WERI-Rb-1 (cell line): ENCODE data around the gene SLITRK1.

Source experiments
- DNase-seq: peaks from one replicate; pipeline ENCODE4 v3.0.0-alpha.2; 2020
- H3K27ac ChIP-seq: fragments of 250-450 bp; sonication (Bioruptor Pico); 2 replicates; pipeline ENCODE4 v1.5.1; 2020; ENCODE audit warnings: mild to moderate bottlenecking, moderate library complexity
- H3K27me3 ChIP-seq: fragments of 250-450 bp; sonication (Bioruptor Pico); 2 replicates; pipeline ENCODE4 v1.5.1; 2021; ENCODE audit warnings: mild to moderate bottlenecking, low read depth, moderate library complexity; ENCODE audit not compliant: insufficient read depth, severe bottlenecking
- H3K36me3 ChIP-seq: fragments of 250-450 bp; sonication (Bioruptor Pico); 2 replicates; pipeline ENCODE4 v1.5.1; 2020; ENCODE audit warnings: mild to moderate bottlenecking, moderate library complexity
- H3K4me3 ChIP-seq: 2 replicates; pipeline ENCODE4 v1.5.1; 2011; ENCODE audit warnings: low read depth, mild to moderate bottlenecking, control low read depth, low read length
- H3K9me3 ChIP-seq: fragments of 250-450 bp; sonication (Bioruptor Pico); 2 replicates; pipeline ENCODE4 v1.5.1; 2021; ENCODE audit warnings: mild to moderate bottlenecking, moderate library complexity; ENCODE audit not compliant: severe bottlenecking
- TF ChIP-seq, protein P1 (sequence below): IDR thresholded peaks from 2 replicates; pipeline ENCODE4 v1.5.1; 2011; ENCODE audit warnings: low read depth, mild to moderate bottlenecking, control low read depth, inconsistent platforms, low read length

The SLITRK1 gene

DNA sequence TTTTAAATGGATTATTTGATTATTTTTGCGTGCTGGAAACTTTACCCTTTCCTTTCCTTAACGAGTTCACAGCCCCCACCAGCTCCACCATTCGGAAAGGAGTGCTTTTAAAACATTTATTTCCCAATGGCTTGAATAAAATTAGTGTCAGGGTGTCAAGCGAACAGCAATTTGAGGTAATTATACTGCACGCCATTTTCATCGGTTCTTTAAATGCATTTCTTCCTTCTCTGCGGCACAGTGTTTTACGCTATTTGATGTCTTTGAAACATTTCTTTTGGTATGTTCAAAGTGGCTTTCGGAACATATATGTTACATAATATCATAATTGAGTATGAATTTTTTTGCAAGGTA lies 309 bp upstream of the SLITRK1 start:
- TF ChIP-seq, protein P1, sequence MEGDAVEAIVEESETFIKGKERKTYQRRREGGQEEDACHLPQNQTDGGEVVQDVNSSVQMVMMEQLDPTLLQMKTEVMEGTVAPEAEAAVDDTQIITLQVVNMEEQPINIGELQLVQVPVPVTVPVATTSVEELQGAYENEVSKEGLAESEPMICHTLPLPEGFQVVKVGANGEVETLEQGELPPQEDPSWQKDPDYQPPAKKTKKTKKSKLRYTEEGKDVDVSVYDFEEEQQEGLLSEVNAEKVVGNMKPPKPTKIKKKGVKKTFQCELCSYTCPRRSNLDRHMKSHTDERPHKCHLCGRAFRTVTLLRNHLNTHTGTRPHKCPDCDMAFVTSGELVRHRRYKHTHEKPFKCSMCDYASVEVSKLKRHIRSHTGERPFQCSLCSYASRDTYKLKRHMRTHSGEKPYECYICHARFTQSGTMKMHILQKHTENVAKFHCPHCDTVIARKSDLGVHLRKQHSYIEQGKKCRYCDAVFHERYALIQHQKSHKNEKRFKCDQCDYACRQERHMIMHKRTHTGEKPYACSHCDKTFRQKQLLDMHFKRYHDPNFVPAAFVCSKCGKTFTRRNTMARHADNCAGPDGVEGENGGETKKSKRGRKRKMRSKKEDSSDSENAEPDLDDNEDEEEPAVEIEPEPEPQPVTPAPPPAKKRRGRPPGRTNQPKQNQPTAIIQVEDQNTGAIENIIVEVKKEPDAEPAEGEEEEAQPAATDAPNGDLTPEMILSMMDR: no peak
- no peak for DNase-seq
- no peaks in the 10 kb centered on the region for H3K36me3 ChIP-seq
- H3K4me3 ChIP-seq: peak overlapping the region; percentile 71
- no peak overlapping the region for H3K27ac ChIP-seq
- H3K9me3 ChIP-seq: no peaks in the 10 kb centered on the region
- peaks cover 43% of the 10 kb centered on the region for H3K27me3 ChIP-seq

DNA sequence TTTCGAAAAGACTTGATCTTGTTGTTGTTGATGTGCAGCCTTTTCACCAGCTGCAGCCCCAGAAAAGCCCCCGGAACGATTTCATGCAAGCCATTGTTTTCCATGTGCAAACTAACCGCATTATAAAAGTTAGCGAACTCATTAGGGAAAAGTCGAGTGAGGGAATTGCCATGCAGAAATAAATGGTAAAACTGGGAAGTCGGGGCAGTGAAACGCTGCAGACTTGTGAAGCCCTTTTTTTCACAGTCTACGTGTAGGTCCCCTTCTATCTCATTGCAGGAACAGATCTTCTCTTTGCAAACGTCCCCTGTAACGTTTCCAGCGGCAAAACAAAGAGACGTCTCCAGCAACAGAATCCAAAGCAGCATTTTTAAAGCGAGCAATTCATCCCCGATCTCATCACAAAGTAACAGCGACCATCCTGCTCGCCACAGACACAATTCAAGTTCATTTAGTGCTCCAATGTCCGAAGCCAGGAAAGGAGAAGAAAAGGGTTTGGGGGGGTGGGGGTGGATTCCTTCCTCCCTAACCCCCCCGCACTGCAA lies 1.1 kb downstream of the SLITRK1 start:
- H3K27me3 ChIP-seq: peaks cover 43% of the 10 kb centered on the region
- H3K27ac ChIP-seq: no peak overlapping the region
- H3K36me3 ChIP-seq: no peaks in the 10 kb centered on the region
- TF ChIP-seq, protein P1: no peak
- no peak for DNase-seq
- H3K9me3 ChIP-seq: no peaks in the 10 kb centered on the region
- H3K4me3 ChIP-seq: peak overlapping the region; percentile 71

DNA sequence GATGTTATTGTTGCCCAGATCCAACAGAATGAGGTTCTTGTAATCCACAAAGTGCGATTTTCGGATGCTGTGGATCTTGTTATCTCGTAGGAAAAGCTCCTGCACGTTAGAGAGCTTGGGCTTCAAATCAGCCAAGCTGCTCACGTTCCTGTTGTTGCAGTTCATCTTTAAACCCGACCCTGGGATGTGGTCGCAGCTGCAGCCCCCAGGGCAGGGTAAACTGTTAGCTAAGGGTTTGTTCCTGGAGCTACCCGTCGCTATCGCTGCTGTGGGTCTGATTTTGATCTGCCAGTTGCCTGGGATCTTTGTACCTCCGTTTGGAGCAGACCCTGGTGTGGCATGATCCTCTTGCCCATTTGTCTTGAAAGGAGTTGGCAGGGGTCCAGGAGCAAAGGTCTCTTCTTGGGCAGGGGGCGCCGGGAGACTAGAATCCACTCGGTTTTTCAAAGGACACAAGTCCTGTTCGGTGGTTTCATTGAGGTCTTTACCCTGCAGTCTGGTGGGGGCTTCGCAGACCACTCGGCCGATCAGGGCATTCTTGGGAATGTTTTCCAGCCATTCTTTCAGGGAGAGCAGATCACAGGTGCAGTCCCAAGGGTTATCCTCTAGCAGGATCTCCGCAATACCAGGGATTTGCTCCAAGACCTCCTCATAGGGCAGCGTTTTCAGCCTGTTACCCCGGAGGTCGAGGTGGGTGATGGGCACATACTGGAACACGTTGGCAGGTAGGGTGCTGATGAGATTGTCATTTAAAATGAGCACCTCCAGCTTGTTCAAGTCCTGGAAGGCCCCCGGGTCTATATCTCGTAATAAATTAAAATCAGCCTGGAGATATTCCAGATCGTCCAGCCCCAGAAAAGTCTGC lies 1.8 kb downstream of the SLITRK1 start:
- TF ChIP-seq, protein P1: no peak
- Histone ChIP-seq H3K27ac (no peak overlapping the region), H3K4me3 (peak overlapping the region; percentile 71), H3K36me3 (no peaks in the 10 kb centered on the region), H3K9me3 (no peaks in the 10 kb centered on the region), H3K27me3 (peaks cover 43% of the 10 kb centered on the region)
- no peak for DNase-seq

DNA sequence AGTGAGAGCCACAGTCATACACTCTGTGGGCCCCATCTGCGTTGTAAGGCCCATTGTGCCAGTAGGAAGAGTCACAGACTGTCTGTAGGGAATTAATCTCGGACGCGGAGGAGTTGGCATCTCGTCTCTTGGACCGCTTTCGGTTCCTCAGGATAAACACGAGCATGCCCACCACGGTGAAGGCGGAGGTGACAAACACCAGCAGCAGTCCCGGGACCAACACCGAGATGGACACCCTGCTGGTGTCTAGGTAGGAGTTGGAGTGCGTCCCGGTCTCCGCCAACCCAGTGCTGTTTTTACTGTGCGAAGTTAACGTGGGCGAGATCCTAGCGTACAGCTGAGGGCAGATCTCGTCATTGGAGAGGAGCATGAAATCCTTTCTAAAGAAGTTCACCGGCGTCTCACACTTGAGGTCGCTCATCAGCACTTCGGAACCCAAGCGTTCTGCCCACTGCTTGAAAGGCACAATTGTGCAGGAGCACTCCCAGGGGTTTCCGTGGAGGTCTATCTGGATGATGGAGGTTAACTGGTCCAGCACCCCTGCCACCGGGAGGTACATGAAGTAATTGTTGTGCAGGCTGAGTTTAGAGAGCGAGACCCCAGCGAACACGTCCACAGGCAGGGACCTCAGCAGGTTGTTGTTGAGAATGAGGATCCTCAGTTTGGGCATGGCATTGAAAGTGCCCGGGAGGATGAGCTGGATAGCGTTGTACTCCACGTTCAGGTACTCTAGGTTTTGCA lies 2.7 kb downstream of the SLITRK1 start:
- H3K36me3 ChIP-seq: no peaks in the 10 kb centered on the region

DNA sequence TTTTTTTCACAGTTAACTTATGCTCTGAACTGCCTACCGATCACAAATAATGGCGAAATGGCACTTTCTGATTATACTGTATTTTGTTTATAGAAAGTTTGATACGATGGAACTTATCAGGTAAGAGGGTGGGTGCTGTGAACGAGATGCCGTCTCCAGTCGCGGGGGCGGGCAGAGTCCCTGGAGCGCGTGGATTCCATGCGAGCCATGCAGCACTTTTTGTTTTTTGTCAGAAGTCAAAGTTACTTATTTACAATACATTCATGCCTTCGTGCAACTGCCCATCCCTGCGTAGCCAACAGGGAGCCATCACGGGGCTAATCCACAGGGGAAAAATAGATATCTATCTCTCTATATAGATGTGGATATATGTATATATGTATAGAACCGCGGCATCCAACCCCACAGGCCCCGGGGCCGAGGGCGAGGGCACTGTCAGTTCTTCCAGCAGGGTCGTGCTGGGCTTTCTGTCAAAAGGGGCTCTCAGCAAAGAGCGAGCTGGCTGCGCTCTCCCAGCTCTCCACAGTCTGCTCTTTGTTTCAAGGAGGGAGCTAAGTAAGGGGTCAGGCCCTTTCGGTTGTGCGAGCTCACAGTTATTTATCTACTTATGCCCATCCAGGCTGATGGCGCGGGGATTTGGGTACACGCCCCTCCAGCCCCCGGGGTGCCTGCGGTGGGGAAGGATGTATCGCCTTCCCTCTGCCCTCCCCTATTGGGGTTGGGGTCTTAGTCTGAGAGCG lies 3.4 kb downstream of the SLITRK1 start:
- peak; percentile 33 for DNase-seq
- Histone ChIP-seq H3K4me3 (peak overlapping the region; percentile 71), H3K9me3 (no peaks in the 10 kb centered on the region), H3K36me3 (no peaks in the 10 kb centered on the region), H3K27ac (no peak overlapping the region), H3K27me3 (peaks cover 43% of the 10 kb centered on the region)
- TF ChIP-seq, protein P1: no peak

More for the DNA sequence above, 2.7 kb downstream of the SLITRK1 start:
- DNase-seq: peak; percentile 33
- H3K27me3 ChIP-seq: peaks cover 43% of the 10 kb centered on the region
- peak overlapping the region; percentile 71 for H3K4me3 ChIP-seq
- H3K27ac ChIP-seq: no peak overlapping the region
- no peaks in the 10 kb centered on the region for H3K9me3 ChIP-seq
- TF ChIP-seq, protein P1: no peak
